Right atrium auricular region (tissue), 2 donors: ENCODE results near the gene NCF1. TPM values are rescaled to one million over a fixed set of nuclear protein-coding genes. Genes with fewer than 3 reads are reported as not detected.
"Not testable (repeated sequence)": the region's sequence is repeated elsewhere in the genome, so short reads cannot be mapped to it uniquely, and the experiment has no call there.

ENCODE experiments used
- DNase-seq: peaks from one replicate; pipeline ENCODE4 v3.0.0-alpha.2; 2019; ENCODE audit warnings: low spot score
- H3K27ac ChIP-seq, 2 donors: fragments of 200-600 bp; sonication (generic); 1 replicate in 1 of 2; 2 replicates in 1 of 2; pipeline ENCODE4 v1.5.1; 2016 to 2019
- H3K27me3 ChIP-seq, 2 donors: fragments of 200-600 bp; sonication (generic); one replicate each; pipeline versions ENCODE4 v1.5.1 to v1.6.0; 2017 to 2019
- H3K36me3 ChIP-seq: fragments of 200-600 bp; sonication (generic); one replicate; pipeline ENCODE4 v1.5.1; 2016
- H3K4me1 ChIP-seq, 2 donors: fragments of 200-600 bp; sonication (generic); one replicate each; pipeline versions ENCODE4 v1.5.1 to v1.6.0; 2017 to 2019
- H3K4me3 ChIP-seq, 2 donors: fragments of 200-600 bp; sonication (generic); 1 replicate in 1 of 2; 2 replicates in 1 of 2; pipeline ENCODE4 v1.5.1; 2017 to 2019; ENCODE audit warnings: mild to moderate bottlenecking in 1 of 2, moderate library complexity in 1 of 2
- H3K9me3 ChIP-seq, 2 donors: fragments of 200-600 bp; sonication (generic); one replicate each; pipeline ENCODE4 v1.5.1; 2019
- total RNA-seq, 2 donors: library from RNA; depleted of rRNA; stranded (reverse); fragments of >200 nt; gene quantifications; one replicate each; pipeline ENCODE4 v1.1.0, GENCODE V29; 2016

Gene NCF1
- total RNA-seq, 2 donors from 2014 or later = 1.2 to 3.0 TPM

DNA sequence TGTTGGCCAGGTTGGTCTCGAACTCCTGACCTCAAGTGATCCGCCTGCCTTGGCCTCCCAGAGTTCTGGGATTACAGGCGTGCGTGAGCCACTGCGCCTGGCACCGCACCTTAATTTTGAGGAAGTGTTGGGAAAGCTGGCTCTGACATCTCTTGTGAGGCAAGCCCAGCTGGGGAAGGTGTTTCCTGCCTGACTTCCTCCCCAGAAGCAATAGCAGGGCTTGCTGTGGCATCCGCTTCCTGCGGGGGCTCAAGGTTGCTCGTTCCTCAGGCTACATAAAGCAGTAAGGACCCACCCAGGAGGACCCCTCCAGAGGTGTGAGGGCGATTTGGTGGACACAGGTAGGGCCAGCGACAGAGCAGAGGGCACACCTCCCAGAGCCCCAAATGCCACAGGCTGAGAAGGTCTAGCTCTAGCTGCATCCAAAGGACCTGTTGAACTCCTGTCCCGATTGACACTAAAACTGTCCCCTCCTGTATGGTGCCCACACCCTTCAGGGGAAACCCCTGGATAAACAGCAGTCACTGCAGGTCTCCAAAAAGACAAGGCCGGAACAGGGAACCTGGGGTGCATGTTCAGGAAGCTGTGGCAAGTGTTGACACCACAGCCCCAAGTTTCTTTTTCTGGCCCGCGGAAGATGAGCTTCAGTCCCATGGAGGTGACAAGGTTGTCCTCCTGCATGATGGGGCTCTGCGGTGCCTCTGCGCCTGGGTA is 8.4 kb upstream of the NCF1 start:
- H3K27me3 ChIP-seq, H3K4me1 ChIP-seq, H3K9me3 ChIP-seq, H3K27ac ChIP-seq, DNase-seq, H3K36me3 ChIP-seq, H3K4me3 ChIP-seq: not testable (repeated sequence)

- not testable (repeated sequence) for H3K27me3 ChIP-seq, H3K4me3 ChIP-seq, H3K36me3 ChIP-seq, H3K9me3 ChIP-seq, H3K4me1 ChIP-seq, H3K27ac ChIP-seq, DNase-seq
These were observed 7.3 kb upstream of the NCF1 start for GRCh38 chr7:74766509-74766908.

GRCh38 chr7:74766991-74767390 is 6.8 kb upstream of the NCF1 start:
- H3K27me3 ChIP-seq, H3K9me3 ChIP-seq, H3K4me1 ChIP-seq, DNase-seq, H3K36me3 ChIP-seq, H3K4me3 ChIP-seq, H3K27ac ChIP-seq: not testable (repeated sequence)

DNA sequence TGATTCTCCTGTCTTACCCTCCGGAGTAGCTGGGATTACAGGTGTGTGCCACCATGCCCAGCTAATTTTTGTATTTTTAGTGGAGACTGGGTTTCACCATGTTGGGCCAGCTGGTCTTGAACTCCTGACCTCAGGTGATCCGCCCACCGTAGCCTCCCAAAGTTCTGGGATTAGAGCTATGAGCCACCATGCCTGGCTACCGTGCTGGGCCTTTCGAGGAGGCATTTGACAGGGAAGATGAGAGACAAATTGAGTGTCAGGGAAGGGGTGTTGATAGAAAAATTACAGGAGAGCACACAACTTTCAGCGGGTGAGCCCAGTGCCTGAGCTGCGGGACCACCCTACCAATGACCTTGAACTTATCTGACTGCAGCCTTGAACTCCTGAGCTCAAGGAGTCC is 3.7 kb upstream of the NCF1 start:
- not testable (repeated sequence) for DNase-seq, H3K36me3 ChIP-seq, H3K4me3 ChIP-seq, H3K4me1 ChIP-seq, H3K27ac ChIP-seq, H3K27me3 ChIP-seq, H3K9me3 ChIP-seq

- not testable (repeated sequence) for H3K27ac ChIP-seq, H3K27me3 ChIP-seq, H3K4me3 ChIP-seq, H3K4me1 ChIP-seq, H3K9me3 ChIP-seq, H3K36me3 ChIP-seq, DNase-seq
These were observed 1.7 kb upstream of the NCF1 start for GRCh38 chr7:74772093-74772492.

DNA sequence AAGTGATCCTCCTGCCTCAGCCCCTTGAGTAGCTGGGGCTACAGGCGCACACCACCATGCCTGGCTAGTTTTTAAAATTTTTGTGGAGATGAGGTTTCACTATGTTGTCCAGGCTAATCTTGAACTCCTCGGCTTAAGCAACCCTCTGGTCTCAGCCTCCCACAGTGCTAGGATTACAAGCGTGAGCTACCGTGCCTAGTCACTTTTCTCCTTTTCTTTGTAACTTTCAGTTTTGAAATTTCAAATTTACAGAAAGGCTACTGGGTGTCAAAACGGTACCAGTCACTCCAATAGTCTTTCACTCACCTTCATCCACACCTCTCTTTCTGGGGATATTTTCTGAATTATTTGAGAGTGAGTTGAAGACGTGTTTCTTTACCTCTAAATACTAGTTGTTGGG is 1.3 kb downstream of the NCF1 start:
- H3K4me1 ChIP-seq, H3K9me3 ChIP-seq, H3K4me3 ChIP-seq, H3K27ac ChIP-seq, H3K27me3 ChIP-seq, DNase-seq, H3K36me3 ChIP-seq: not testable (repeated sequence)

DNA sequence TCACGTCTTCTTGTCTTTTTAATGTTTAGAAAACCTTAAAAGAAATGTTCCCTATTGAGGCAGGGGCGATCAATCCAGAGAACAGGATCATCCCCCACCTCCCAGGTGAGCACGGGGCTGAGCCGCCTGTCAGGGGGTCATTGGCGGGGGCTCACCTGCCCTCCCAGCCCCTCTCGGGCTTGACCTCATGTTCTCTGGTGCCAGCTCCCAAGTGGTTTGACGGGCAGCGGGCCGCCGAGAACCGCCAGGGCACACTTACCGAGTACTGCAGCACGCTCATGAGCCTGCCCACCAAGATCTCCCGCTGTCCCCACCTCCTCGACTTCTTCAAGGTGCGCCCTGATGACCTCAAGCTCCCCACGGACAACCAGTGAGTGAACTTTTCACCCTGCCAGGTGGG is 5.2 kb downstream of the NCF1 start:
- H3K4me3 ChIP-seq, DNase-seq, H3K36me3 ChIP-seq, H3K27me3 ChIP-seq, H3K4me1 ChIP-seq, H3K9me3 ChIP-seq, H3K27ac ChIP-seq: not testable (repeated sequence)

GRCh38 chr7:74781746-74782145 is 7.9 kb downstream of the NCF1 start:
- not testable (repeated sequence) for H3K27me3 ChIP-seq, H3K27ac ChIP-seq, H3K9me3 ChIP-seq, DNase-seq, H3K36me3 ChIP-seq, H3K4me1 ChIP-seq, H3K4me3 ChIP-seq

DNA sequence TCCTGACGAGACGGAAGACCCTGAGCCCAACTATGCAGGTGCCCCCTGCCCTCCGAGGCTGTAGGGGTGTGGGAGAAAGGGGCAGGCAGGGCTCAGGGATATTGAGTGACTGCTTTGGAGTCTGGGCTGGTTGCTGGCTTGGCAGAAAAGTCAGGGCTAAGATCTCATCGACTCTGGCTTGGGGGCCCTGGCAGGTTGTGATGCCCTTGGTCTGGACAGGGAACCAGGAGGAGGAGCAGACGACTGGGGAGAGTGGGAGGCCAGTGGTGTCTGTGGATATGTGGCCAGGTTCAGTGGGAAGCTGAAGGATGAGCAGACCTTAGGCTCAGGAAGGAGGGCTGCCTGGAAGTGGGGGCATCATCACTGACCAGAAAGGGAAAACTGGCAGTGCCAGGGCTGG is 9.8 kb downstream of the NCF1 start:
- H3K27ac ChIP-seq, H3K36me3 ChIP-seq, H3K4me1 ChIP-seq, H3K9me3 ChIP-seq, DNase-seq, H3K27me3 ChIP-seq, H3K4me3 ChIP-seq: not testable (repeated sequence)

DNA sequence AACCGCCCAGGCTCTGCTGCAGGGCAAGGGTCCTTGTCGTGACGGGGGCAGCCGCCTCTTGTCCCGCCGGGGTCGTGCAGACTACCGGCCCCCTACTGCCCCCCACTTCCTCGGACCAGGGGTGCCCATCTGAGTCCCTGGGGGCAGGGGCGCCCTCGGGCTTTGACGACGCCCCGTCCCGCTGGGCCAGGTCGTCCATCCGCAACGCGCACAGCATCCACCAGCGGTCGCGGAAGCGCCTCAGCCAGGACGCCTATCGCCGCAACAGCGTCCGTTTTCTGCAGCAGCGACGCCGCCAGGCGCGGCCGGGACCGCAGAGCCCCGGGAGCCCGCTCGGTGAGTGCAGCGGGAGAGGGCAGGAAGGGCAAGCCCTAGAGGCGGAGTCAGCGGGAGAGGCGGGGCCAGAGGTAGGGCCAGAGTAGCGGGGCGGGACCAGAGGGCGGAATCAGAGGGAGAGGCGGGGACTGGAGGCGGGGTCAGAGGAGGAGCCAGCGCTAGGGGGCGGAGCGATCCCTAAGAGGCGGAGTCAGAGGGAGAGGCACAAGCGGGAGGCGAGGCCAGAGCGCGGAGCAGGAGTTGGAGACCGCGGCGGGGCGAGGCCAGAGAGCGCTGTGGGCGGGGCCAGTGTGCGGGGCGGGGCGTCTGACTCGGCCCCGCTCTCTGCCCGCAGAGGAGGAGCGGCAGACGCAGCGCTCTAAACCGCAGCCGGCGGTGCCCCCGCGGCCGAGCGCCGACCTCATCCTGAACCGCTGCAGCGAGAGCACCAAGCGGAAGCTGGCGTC is 14.7 kb downstream of the NCF1 start:
- H3K9me3 ChIP-seq, H3K4me1 ChIP-seq, H3K27ac ChIP-seq, H3K36me3 ChIP-seq, H3K27me3 ChIP-seq: not testable (repeated sequence)
- peak; percentile 92 for DNase-seq
- peak overlapping the region; percentile 32 to 37 for H3K4me3 ChIP-seq

DNA sequence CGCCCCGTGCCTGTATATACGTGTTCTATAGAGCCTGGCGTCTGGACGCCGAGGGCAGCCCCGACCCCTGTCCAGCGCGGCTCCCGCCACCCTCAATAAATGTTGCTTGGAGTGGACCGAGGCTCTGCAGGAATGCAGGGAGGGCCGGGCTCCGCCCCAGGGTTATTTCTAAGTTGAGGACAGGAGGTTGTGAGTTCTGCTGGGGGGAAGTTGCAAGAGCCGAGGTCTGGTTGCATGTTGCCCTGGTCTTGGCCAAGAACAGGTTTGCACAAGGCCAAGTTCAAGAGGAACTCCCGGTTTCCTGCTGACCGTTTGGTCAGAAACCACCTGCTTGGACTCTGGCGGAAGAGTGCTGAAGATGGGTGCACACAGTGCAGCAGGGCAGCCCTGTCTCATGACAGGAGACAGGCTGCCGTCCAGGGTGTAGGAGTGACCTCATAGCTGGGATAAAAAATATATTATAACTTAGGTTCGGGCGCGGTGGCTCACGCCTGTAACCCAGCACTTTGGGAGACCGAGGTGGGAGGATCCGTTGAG is 15.5 kb downstream of the NCF1 start:
- not testable (repeated sequence) for H3K4me3 ChIP-seq, H3K27me3 ChIP-seq, DNase-seq, H3K4me1 ChIP-seq, H3K36me3 ChIP-seq, H3K27ac ChIP-seq, H3K9me3 ChIP-seq

DNA sequence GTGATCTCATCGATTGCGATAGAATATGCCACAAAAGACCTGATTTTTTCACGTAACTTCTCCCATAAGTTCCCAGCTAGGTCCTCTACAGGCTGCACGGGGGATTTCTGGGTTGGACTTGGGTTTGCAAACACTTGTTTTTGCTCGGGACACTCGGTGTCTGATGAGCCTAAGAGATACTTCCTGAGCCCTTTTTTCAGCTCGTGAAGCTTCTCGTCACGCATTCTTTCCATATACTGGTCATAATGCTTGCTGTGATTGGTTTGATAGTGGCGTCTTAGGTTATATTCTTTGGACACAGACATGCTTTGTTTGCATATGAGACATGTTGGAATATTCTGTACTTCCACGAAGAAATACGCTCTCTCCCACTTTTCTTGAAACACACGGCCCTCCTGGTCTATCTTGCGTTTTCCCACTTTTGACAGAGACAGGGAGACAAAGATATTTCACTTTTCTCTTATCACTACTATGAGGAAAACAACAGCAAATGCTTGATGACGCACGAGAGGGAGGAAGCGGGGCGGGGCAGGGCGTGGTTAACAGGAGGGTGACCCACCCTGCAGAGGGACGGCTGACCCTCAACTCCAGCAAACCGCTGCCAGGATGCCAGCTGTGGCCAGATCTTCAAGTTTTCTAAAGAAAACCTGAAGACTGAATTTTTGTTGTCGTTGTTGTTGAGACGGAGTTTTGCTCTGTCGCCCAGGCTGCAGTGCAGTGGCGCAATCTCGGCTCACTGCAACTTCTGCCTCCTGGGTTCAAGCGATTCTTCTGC is 24.2 kb downstream of the NCF1 start:
- not testable (repeated sequence) for H3K27ac ChIP-seq, DNase-seq, H3K36me3 ChIP-seq, H3K4me3 ChIP-seq, H3K9me3 ChIP-seq, H3K27me3 ChIP-seq, H3K4me1 ChIP-seq

DNA sequence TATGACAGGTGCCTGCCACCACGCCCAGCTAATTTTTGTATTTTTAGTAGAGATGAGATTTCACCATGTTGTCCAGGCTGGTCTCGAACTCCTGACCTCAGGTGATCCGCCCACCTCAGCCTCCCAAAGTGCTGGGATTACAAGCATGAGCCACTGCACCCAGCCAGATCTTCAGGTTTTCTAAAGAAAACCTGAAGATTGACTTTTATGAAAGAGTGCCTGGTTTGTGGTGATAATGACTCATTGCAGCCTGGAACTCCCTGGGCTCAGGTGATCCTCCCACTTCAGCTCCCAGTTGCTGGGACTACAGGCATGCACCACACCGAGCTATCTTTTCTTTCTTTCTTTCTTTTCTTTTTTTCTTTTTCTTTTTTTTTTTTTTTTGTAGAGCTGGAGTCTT is 24.8 kb downstream of the NCF1 start:
- not testable (repeated sequence) for H3K27ac ChIP-seq, DNase-seq, H3K27me3 ChIP-seq, H3K4me3 ChIP-seq, H3K9me3 ChIP-seq, H3K4me1 ChIP-seq, H3K36me3 ChIP-seq

DNA sequence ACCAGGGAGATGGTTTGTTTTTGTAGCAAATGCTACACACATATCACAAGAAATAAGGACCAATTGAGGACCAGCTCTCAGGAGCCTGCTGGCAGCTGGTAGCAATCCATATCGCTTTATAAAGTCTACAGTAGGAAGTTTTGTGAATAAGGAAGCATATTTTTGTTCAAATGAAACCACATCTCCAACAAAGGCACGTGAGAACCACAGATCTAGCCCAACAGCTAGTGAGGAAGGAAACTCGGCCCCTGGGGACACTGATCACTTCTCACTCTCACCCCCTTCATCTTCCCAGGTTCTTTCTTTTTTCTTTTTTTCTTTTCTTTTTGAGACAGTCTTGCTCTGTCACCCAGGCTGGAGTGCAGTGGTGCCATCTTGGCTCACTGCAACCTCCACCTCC is 42.1 kb downstream of the NCF1 start:
- H3K9me3 ChIP-seq, H3K4me3 ChIP-seq, H3K27me3 ChIP-seq, H3K27ac ChIP-seq, DNase-seq, H3K36me3 ChIP-seq, H3K4me1 ChIP-seq: not testable (repeated sequence)
